IMR-90 (cell line): ENCODE data around the gene CTNND2. TPM values are rescaled to one million over a fixed set of nuclear protein-coding genes. Genes with fewer than 3 reads are reported as not detected.

ENCODE experiments used
- ATAC-seq: fragments of 200-7000 bp; cut with Tn5 transposase; 2 replicates; pipeline ENCODE4 v1.9.1; 2020; ENCODE audit warnings: low read depth, mild to moderate bottlenecking, moderate library complexity
- BruUV-seq: library from RNA; stranded (reverse); fragments of 400-500 nt; replicated peaks from 2 replicates; lab custom pipeline; 2021; lab: Mats Ljungman, UMichigan
- CTCF ChIA-PET: fragments of 300-600 bp; formaldehyde crosslinking; extraction: SDS; loops from one replicate; lab custom pipeline; 2021; ENCODE audit warnings: antibody characterized with exemption; lab: Yijun Ruan, JAX
- POLR2A ChIA-PET: fragments of 300-600 bp; sonication (Branson Sonifier 250); formaldehyde crosslinking; loops from one replicate; lab custom pipeline; 2022; ENCODE audit warnings: antibody characterized with exemption; ENCODE audit not compliant: unreplicated experiment; lab: Charles Lee
- DNase-seq: peaks from one replicate; pipeline ENCODE4 v3.0.0; 2013
- H2AFZ ChIP-seq: replicated peaks from 2 replicates; pipeline ENCODE3; 2013; ENCODE audit warnings: low read length, mild to moderate bottlenecking; ENCODE audit not compliant: poor library complexity
- H2AK5ac ChIP-seq: 2 replicates; pipeline ENCODE4 v1.6.1; 2013; ENCODE audit warnings: low read depth, low read length, inconsistent platforms
- H2AK9ac ChIP-seq: replicated peaks from 2 replicates; pipeline ENCODE3; 2013; ENCODE audit warnings: mild to moderate bottlenecking, low read depth, low read length, moderate library complexity; ENCODE audit not compliant: poor library complexity
- H2BK120ac ChIP-seq: 2 replicates; pipeline ENCODE4 v1.6.1; 2013; ENCODE audit warnings: low read depth, low read length, inconsistent platforms
- H2BK15ac ChIP-seq: 3 replicates; pipeline ENCODE4 v1.6.1; 2013; ENCODE audit warnings: low read depth, low read length, inconsistent platforms
- H2BK20ac ChIP-seq: 2 replicates; pipeline ENCODE4 v1.6.1; 2013; ENCODE audit warnings: low read depth, mild to moderate bottlenecking, inconsistent platforms, low read length, moderate library complexity
- H2BK5ac ChIP-seq: 2 replicates; pipeline ENCODE4 v1.6.1; 2013; ENCODE audit warnings: mild to moderate bottlenecking, low read depth, low read length, inconsistent platforms; ENCODE audit not compliant: poor library complexity, severe bottlenecking
- H3K14ac ChIP-seq: replicated peaks from 2 replicates; pipeline ENCODE4 v1.6.1; 2013; ENCODE audit warnings: low read depth, low read length, inconsistent platforms
- H3K18ac ChIP-seq: 2 replicates; pipeline ENCODE4 v1.6.1; 2013; ENCODE audit warnings: low read depth, low read length, control low read depth
- H3K23ac ChIP-seq: 2 replicates; pipeline ENCODE4 v1.6.1; 2013; ENCODE audit warnings: low read depth, low read length, inconsistent platforms
- H3K27ac ChIP-seq: 2 replicates; pipeline ENCODE4 v1.5.1; 2013; ENCODE audit warnings: mild to moderate bottlenecking, control low read depth, low read length; ENCODE audit not compliant: insufficient read depth
- H3K27me3 ChIP-seq: 2 replicates; pipeline ENCODE4 v1.6.1; 2013; ENCODE audit warnings: low read length; ENCODE audit not compliant: control insufficient read depth, insufficient read depth
- H3K36me3 ChIP-seq: 2 replicates; pipeline ENCODE4 v1.6.1; 2013; ENCODE audit warnings: low read length, mixed read lengths; ENCODE audit not compliant: control insufficient read depth, insufficient read depth
- H3K4ac ChIP-seq: 2 replicates; pipeline ENCODE4 v1.6.1; 2013; ENCODE audit warnings: low read depth, low read length, inconsistent platforms
- H3K4me1 ChIP-seq: 2 replicates; pipeline ENCODE4 v1.6.1; 2013; ENCODE audit warnings: low read length, mixed read lengths; ENCODE audit not compliant: control insufficient read depth, insufficient read depth
- H3K4me2 ChIP-seq: 2 replicates; pipeline ENCODE4 v1.6.1; 2013; ENCODE audit warnings: low read depth, mild to moderate bottlenecking, control low read depth, low read length, moderate library complexity
- H3K4me3 ChIP-seq: 2 replicates; pipeline ENCODE4 v1.5.1; 2013; ENCODE audit warnings: low read depth, mild to moderate bottlenecking, control low read depth, low read length, moderate library complexity; ENCODE audit not compliant: insufficient read depth
- H3K56ac ChIP-seq: 2 replicates; pipeline ENCODE4 v1.6.1; 2013; ENCODE audit warnings: low read length, inconsistent platforms; ENCODE audit not compliant: insufficient read depth; ENCODE audit errors: extremely low read depth
- H3K79me1 ChIP-seq, 2 experiments: 2 replicates each; pipeline ENCODE4 v1.6.1; 2013; ENCODE audit warnings: low read length in 2 of 2, inconsistent platforms in 1 of 2, low read depth in 1 of 2
- H3K9ac ChIP-seq: 2 replicates; pipeline ENCODE4 v1.6.1; 2013; ENCODE audit warnings: low read depth, low read length, control low read depth
- H3K9me1 ChIP-seq: 2 replicates; pipeline ENCODE4 v1.6.1; 2013; ENCODE audit warnings: low read length, inconsistent platforms; ENCODE audit not compliant: insufficient read depth
- H3K9me3 ChIP-seq: 2 replicates; pipeline ENCODE4 v1.6.1; 2013; ENCODE audit warnings: low read length; ENCODE audit not compliant: control insufficient read depth, insufficient read depth
- H4K20me1 ChIP-seq: 2 replicates; pipeline ENCODE4 v1.6.1; 2013; ENCODE audit warnings: low read length, inconsistent platforms; ENCODE audit not compliant: insufficient read depth
- H4K5ac ChIP-seq: 2 replicates; pipeline ENCODE4 v1.6.1; 2013; ENCODE audit warnings: mild to moderate bottlenecking, low read depth, low read length, control low read depth
- H4K8ac ChIP-seq, 2 experiments: 2 replicates each; pipeline ENCODE4 v1.6.1; 2013; ENCODE audit warnings: low read depth in 2 of 2, low read length in 2 of 2, control low read depth in 1 of 2, inconsistent platforms in 1 of 2
- H4K91ac ChIP-seq: 2 replicates; pipeline ENCODE4 v1.6.1; 2013; ENCODE audit warnings: low read depth, low read length, inconsistent platforms; ENCODE audit not compliant: insufficient read depth
- CHD1 ChIP-seq: IDR thresholded peaks from 2 replicates; pipeline ENCODE4 v1.6.1; 2012; ENCODE audit warnings: low read depth, low read length, improper control_type of control experiment
- CTCF ChIP-seq: conservative IDR thresholded peaks from 2 replicates; pipeline ENCODE4 v1.5.1; 2012; ENCODE audit warnings: mild to moderate bottlenecking, low read depth, low read length, improper control_type of control experiment
- FOS ChIP-seq: fragments of 150-350 bp; IDR thresholded peaks from 2 replicates; pipeline ENCODE4 v1.6.1; 2016; ENCODE audit warnings: low read depth, low read length
- MAZ ChIP-seq: IDR thresholded peaks from 2 replicates; pipeline ENCODE4 v1.6.1; 2012; ENCODE audit warnings: low read depth, mild to moderate bottlenecking, low read length, improper control_type of control experiment, moderate library complexity, borderline replicate concordance
- POLR2A ChIP-seq: IDR thresholded peaks from 2 replicates; pipeline ENCODE4 v1.6.1; 2012; ENCODE audit warnings: mild to moderate bottlenecking, low read depth, low read length
- RFX5 ChIP-seq: IDR thresholded peaks from 2 replicates; pipeline ENCODE4 v1.8.0; 2012; ENCODE audit warnings: low read depth, mild to moderate bottlenecking, low read length, moderate library complexity
- WGBS, 2 experiments: methylation state at CpG; one replicate each; pipeline versions ENCODE4 v1.1.5 to v1.1.7; 2013; ENCODE audit warnings: missing lambda C conversion rate in 2 of 2; ENCODE audit not compliant: insufficient read length in 1 of 2; ENCODE audit errors: extremely low coverage in 2 of 2; 5-methylcytosine and 5-hydroxymethylcytosine counted together
- dilution Hi-C: fragments of 300-500 bp; cut with HindIII; formaldehyde crosslinking; loops from one replicate; pipeline ENCODE4 v1.14.3; 2018; ENCODE audit warnings: low sequenced_read_pairs; ENCODE audit not compliant: unreplicated experiment
- in situ Hi-C: fragments of 300-500 bp; cut with MboI; formaldehyde crosslinking; loops from 3 replicates; pipeline ENCODE4 v1.14.3; 2019; ENCODE audit warnings: low sequenced_read_pairs, inconsistent platforms, mixed read lengths
- intact Hi-C: fragments of 100-400 bp; cut with micrococcal nuclease; formaldehyde crosslinking; loops from 2 replicates; pipeline ENCODE4 v1.10.0; 2022
- polyA plus RNA-seq, 3 experiments: library from polyadenylated mRNA; depleted of rRNA; stranded (reverse); fragments of >200 nt; gene quantifications; 2 replicates each; pipeline ENCODE4 v1.2.3, GENCODE V29; 2012; ENCODE audit warnings: low replicate concordance in 1 of 3
- total RNA-seq: library from RNA; depleted of rRNA; stranded (reverse); fragments of >200 nt; gene quantifications from 2 replicates; pipeline ENCODE4 v1.2.3, GENCODE V29; 2012

The CTNND2 gene
- total and polyA plus RNA-seq, 2 of the 4 experiments (the other 2 are of a cell fraction), result not detected

- H3K27ac ChIP-seq, result no peak overlapping the region
- H4K91ac ChIP-seq, result no peak overlapping the region
- intact Hi-C loops (no loop called here), dilution Hi-C loops (no loop called here), in situ Hi-C loops (no loop called here)
- H2AK5ac ChIP-seq, result no peak overlapping the region
- no peaks in the 10 kb centered on the region for H3K4me1 ChIP-seq
- no TSS peak for BruUV-seq
- H3K79me1 ChIP-seq, result no peaks in the 10 kb centered on the region
- no peak overlapping the region for H4K5ac ChIP-seq
- CTCF ChIA-PET, result no interaction called here
- H3K4me3 ChIP-seq, result no peak overlapping the region
- POLR2A ChIA-PET, result no interaction called here
- no peak overlapping the region for H2BK120ac ChIP-seq
- H2BK20ac ChIP-seq, result no peak overlapping the region
- no peak overlapping the region for H3K4me2 ChIP-seq
- no peak overlapping the region for H3K14ac ChIP-seq
- 30% methylated on average over 2 of the region's 3 CpGs; no CpG with 5 or more reads in 1 of the 2 experiments for WGBS, 2 experiments
- no peak overlapping the region for H2BK15ac ChIP-seq
- no peak overlapping the region for H3K56ac ChIP-seq
- H3K9me3 ChIP-seq, result no peaks in the 10 kb centered on the region
- TF ChIP-seq POLR2A (no peak), MAZ (no peak), CTCF (no peak), CHD1 (no peak), FOS (no peak), RFX5 (no peak)
- no peak overlapping the region for H4K8ac ChIP-seq
- no peaks in the 10 kb centered on the region for H3K9me1 ChIP-seq
- ATAC-seq, result no peak
- no peak overlapping the region for H2AK9ac ChIP-seq
- no peaks in the 10 kb centered on the region for H4K20me1 ChIP-seq
- H3K27me3 ChIP-seq, result peaks cover 1% of the 10 kb centered on the region; the same call in 1 of the 2 replicates
- H3K4ac ChIP-seq, result no peak overlapping the region
- H2AFZ ChIP-seq, result no peak overlapping the region
- H3K23ac ChIP-seq, result no peak overlapping the region
- no peaks in the 10 kb centered on the region for H3K36me3 ChIP-seq
- no peak overlapping the region for H2BK5ac ChIP-seq
- no peak for DNase-seq
- H3K9ac ChIP-seq, result no peak overlapping the region
- no peak overlapping the region for H3K18ac ChIP-seq
Observed at GRCh38 chr5:11121885-11122284, 782.4 kb downstream of the CTNND2 start.
